Measurements from ENCODE around the gene BNIPL. TPM values are rescaled to one million over a fixed set of nuclear protein-coding genes. Genes with fewer than 3 reads are reported as not detected.

BNIPL gene
- total RNA-seq, 1 donor from 2014 or later: 4.2 TPM

DNA sequence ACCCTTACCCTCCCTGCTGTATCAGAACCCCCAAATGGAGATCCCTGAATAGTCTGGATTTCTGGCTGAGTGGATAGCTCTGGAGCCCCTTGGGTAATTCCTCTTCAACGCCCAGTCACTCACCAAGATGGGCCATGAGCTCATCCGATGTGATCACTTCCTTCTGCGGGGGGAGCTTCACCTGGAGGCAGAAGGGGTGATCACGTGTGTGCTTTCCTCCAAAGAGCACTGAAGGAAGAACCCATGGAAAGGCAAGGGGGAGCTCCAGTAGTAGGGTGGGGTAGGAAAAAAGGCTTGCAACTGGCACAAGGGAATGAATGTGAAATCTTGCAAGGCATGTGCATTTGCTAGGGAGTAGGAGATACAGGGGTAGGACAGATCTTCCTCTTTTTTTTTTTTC is 34.8 kb upstream of the BNIPL start:
- peaks cover 32% of the 10 kb centered on the region for H3K4me1 Mint-ChIP-seq
- H3K4me3 Mint-ChIP-seq: no peak overlapping the region
- H3K36me3 Mint-ChIP-seq: peaks cover 21% of the 10 kb centered on the region
- no peak overlapping the region for H3K27ac Mint-ChIP-seq
- TF ChIP-seq CTCF (IDR thresholded peaks at IDR 0.05; ENCODE audit: unreplicated experiment): no peak
- DNase-seq (ENCODE audit: low spot score in 2 of 2, unreplicated experiment in 2 of 2): no peak
- no peaks in the 10 kb centered on the region for H3K9me3 Mint-ChIP-seq
- no peaks in the 10 kb centered on the region for H3K27me3 Mint-ChIP-seq (ENCODE audit: low read depth)

DNA sequence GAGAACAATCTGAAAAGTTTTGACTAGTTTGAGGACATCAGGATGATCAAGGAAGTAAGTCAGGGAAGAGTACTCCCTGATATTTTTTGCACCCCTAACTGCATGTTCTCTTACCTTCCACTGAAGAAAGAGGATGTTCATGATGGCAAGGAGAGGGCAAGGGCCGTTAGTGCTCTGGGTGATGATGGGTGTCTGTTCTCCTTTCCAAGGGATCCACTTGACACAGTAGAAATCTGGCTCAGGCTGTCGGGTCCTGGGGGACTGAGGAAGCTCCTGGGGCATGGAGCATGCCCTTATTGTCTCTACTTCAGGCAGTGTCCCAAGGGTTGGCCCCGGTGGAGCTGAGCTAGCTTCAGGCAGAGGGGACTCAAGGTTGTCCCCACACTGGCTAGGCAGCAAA is 34.3 kb upstream of the BNIPL start:
- Mint-ChIP-seq H3K27ac (no peak overlapping the region), H3K36me3 (peaks cover 21% of the 10 kb centered on the region)
- TF ChIP-seq CTCF (IDR thresholded peaks at IDR 0.05; ENCODE audit: unreplicated experiment): no peak

DNA sequence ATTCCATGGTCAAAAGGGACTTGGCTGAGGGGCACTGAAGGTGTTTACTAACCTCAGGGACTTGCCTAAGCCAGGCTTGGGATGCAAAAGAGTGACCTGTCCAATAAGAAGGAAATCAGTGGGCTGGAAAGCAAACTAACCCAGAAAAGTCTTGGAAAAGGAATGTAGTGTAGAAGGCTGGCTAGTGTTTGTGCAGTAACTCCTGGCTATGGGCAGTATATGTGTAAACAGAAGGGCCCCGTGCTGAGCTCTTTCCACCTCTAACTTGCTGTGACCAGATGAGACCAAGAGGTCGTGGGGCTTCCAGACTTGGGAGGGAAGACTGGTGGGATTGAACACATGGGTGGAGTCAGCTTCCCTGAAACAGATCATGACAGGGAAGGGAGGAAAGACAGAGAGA is 33.8 kb upstream of the BNIPL start:
- H3K9me3 Mint-ChIP-seq: no peaks in the 10 kb centered on the region
- H3K36me3 Mint-ChIP-seq: peaks cover 21% of the 10 kb centered on the region
- peaks cover 41% of the 10 kb centered on the region for H3K4me1 Mint-ChIP-seq
- H3K4me3 Mint-ChIP-seq: peak overlapping the region; percentile 4
- DNase-seq (ENCODE audit: low spot score in 2 of 2, unreplicated experiment in 2 of 2): no peak
- H3K27ac Mint-ChIP-seq: peak overlapping the region; percentile 50
- H3K27me3 Mint-ChIP-seq (ENCODE audit: low read depth): no peaks in the 10 kb centered on the region
- TF ChIP-seq CTCF (IDR thresholded peaks at IDR 0.05; ENCODE audit: unreplicated experiment): no peak

More for the DNA sequence above, 34.3 kb upstream of the BNIPL start:
- Mint-ChIP-seq H3K9me3 (no peaks in the 10 kb centered on the region), H3K27me3 (ENCODE audit: low read depth) (no peaks in the 10 kb centered on the region), H3K4me1 (peaks cover 37% of the 10 kb centered on the region), H3K4me3 (no peak overlapping the region)
- no peak for DNase-seq (ENCODE audit: low spot score in 2 of 2, unreplicated experiment in 2 of 2)

- Mint-ChIP-seq H3K4me3 (peak overlapping the region; percentile 4), H3K27me3 (ENCODE audit: low read depth) (no peaks in the 10 kb centered on the region)
Observed at GRCh38 chr1:151003180-151003579, 33.2 kb upstream of the BNIPL start.

DNA sequence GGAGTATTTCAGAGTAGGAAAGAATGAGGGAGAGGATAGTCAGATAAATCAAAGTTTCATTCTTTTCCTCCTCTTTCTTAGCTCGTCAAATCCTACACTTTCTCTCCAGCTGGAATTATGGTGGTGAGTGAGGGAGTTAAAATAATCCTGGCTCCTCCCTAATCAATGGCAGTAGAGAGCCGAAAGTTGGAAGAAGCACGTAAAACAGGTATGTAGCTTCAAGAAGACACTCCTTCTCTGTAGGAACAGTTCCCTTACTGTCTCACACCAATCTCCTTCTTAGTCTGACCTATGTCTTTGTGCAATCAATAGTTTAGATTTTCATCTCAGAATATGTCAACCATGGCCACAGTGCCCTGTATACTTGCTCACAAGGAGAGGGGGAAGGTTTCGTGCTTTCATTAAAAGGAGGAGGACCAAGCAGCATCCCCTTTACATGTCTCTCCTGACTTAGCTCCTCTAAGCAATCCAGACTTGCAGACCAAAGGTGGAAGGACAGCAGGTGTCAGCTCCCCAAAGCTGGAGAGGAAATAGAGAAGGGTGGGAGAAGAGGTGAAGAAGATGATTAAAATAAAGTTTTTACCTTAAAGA is 30.6 kb upstream of the BNIPL start:
- no peak for DNase-seq (ENCODE audit: low spot score in 2 of 2, unreplicated experiment in 2 of 2)
- peak overlapping the region; percentile 100 for H3K27ac Mint-ChIP-seq
- TF ChIP-seq CTCF (IDR thresholded peaks at IDR 0.05; ENCODE audit: unreplicated experiment): no peak
- H3K4me3 Mint-ChIP-seq: peak overlapping the region; percentile 97
- H3K27me3 Mint-ChIP-seq (ENCODE audit: low read depth): no peaks in the 10 kb centered on the region
- H3K36me3 Mint-ChIP-seq: peaks cover 10% of the 10 kb centered on the region
- peaks cover 65% of the 10 kb centered on the region for H3K4me1 Mint-ChIP-seq
- no peaks in the 10 kb centered on the region for H3K9me3 Mint-ChIP-seq

More at GRCh38 chr1:151003180-151003579, 33.2 kb upstream of the BNIPL start:
- Mint-ChIP-seq H3K4me1 (peaks cover 47% of the 10 kb centered on the region), H3K9me3 (no peaks in the 10 kb centered on the region), H3K27ac (peak overlapping the region; percentile 50), H3K36me3 (peaks cover 21% of the 10 kb centered on the region)
- no peak for TF ChIP-seq CTCF (IDR thresholded peaks at IDR 0.05; ENCODE audit: unreplicated experiment)
- no peak for DNase-seq (ENCODE audit: low spot score in 2 of 2, unreplicated experiment in 2 of 2)
